ENCODE data around the gene BNC2. TPM values are rescaled to one million over a fixed set of nuclear protein-coding genes. Genes with fewer than 3 reads are reported as not detected.
A peak's percentile ranks its signal among the peaks of the same experiment; 100 is the strongest.

Gene BNC2
- total RNA-seq, 1 experiment from 2014 or later: 16.1 TPM

- H3K9me3 ChIP-seq (replicated peaks): no peaks in the 10 kb centered on the region
- DNase-seq: no peak
Measured at GRCh38 chr9:16715404-16715803, 155.1 kb downstream of the BNC2 start.

GRCh38 chr9:16712787-16713186 is 157.7 kb downstream of the BNC2 start:
- DNase-seq: no peak
- no peak overlapping the region for H3K4me3 ChIP-seq
- no peaks in the 10 kb centered on the region for H3K36me3 ChIP-seq
- H3K27me3 ChIP-seq: no peaks in the 10 kb centered on the region
- H3K9me3 ChIP-seq (replicated peaks): no peaks in the 10 kb centered on the region
- H3K4me1 ChIP-seq: peaks cover 4% of the 10 kb centered on the region; the same call in 1 of the 2 replicates
- no peak overlapping the region for H3K27ac ChIP-seq

More at GRCh38 chr9:16715404-16715803, 155.1 kb downstream of the BNC2 start:
- no peaks in the 10 kb centered on the region for H3K36me3 ChIP-seq
- H3K27ac ChIP-seq: no peak overlapping the region
- no peak overlapping the region for H3K4me3 ChIP-seq
- H3K27me3 ChIP-seq: no peaks in the 10 kb centered on the region
- H3K4me1 ChIP-seq: peaks cover 4% of the 10 kb centered on the region; the same call in 1 of the 2 replicates

- Histone ChIP-seq H3K36me3 (no peaks in the 10 kb centered on the region), H3K4me1 (peaks cover 7% of the 10 kb centered on the region)
- no peak for DNase-seq
Measured at GRCh38 chr9:16710888-16711287, 159.6 kb downstream of the BNC2 start.

GRCh38 chr9:16709924-16710323 is 160.5 kb downstream of the BNC2 start:
- H3K4me3 ChIP-seq: no peak overlapping the region
- H3K27me3 ChIP-seq: no peaks in the 10 kb centered on the region
- no peak for DNase-seq
- H3K4me1 ChIP-seq: peaks cover 11% of the 10 kb centered on the region
- H3K36me3 ChIP-seq: no peaks in the 10 kb centered on the region
- no peaks in the 10 kb centered on the region for H3K9me3 ChIP-seq (replicated peaks)
- H3K27ac ChIP-seq: no peak overlapping the region

More at GRCh38 chr9:16710888-16711287, 159.6 kb downstream of the BNC2 start:
- no peaks in the 10 kb centered on the region for H3K9me3 ChIP-seq (replicated peaks)
- no peak overlapping the region for H3K27ac ChIP-seq
- H3K27me3 ChIP-seq: no peaks in the 10 kb centered on the region
- no peak overlapping the region for H3K4me3 ChIP-seq

GRCh38 chr9:16708656-16709435 is 161.6 kb downstream of the BNC2 start:
- no peaks in the 10 kb centered on the region for H3K27me3 ChIP-seq
- peaks cover 11% of the 10 kb centered on the region for H3K4me1 ChIP-seq
- DNase-seq: no peak
- no peaks in the 10 kb centered on the region for H3K36me3 ChIP-seq
- H3K27ac ChIP-seq: no peak overlapping the region
- H3K4me3 ChIP-seq: no peak overlapping the region
- no peaks in the 10 kb centered on the region for H3K9me3 ChIP-seq (replicated peaks)

- Histone ChIP-seq H3K4me1 (peaks cover 16% of the 10 kb centered on the region), H3K27ac (peak overlapping the region; percentile 90), H3K9me3 (replicated peaks) (no peaks in the 10 kb centered on the region), H3K27me3 (no peaks in the 10 kb centered on the region), H3K36me3 (no peaks in the 10 kb centered on the region), H3K4me3 (peak overlapping the region; percentile 55)
- DNase-seq: peak; percentile 86 to 90
Measured at GRCh38 chr9:16705111-16705604, 165.3 kb downstream of the BNC2 start.

GRCh38 chr9:16704116-16705110 is 166.1 kb downstream of the BNC2 start:
- H3K4me3 ChIP-seq: peak overlapping the region; percentile 55
- peak; percentile 72 for DNase-seq
- no peaks in the 10 kb centered on the region for H3K9me3 ChIP-seq (replicated peaks)
- no peaks in the 10 kb centered on the region for H3K27me3 ChIP-seq
- H3K36me3 ChIP-seq: no peaks in the 10 kb centered on the region
- peaks cover 16% of the 10 kb centered on the region for H3K4me1 ChIP-seq
- H3K27ac ChIP-seq: peak overlapping the region; percentile 90

GRCh38 chr9:16701347-16701746 is 169.1 kb downstream of the BNC2 start:
- Histone ChIP-seq H3K27ac (no peak overlapping the region), H3K27me3 (no peaks in the 10 kb centered on the region), H3K4me3 (no peak overlapping the region), H3K9me3 (replicated peaks) (no peaks in the 10 kb centered on the region), H3K4me1 (peaks cover 16% of the 10 kb centered on the region), H3K36me3 (no peaks in the 10 kb centered on the region)
- DNase-seq: no peak

- H3K4me1 ChIP-seq: peaks cover 4% of the 10 kb centered on the region; the same call in 1 of the 2 replicates
- DNase-seq: no peak
- H3K27ac ChIP-seq: no peak overlapping the region
- H3K9me3 ChIP-seq (replicated peaks): no peaks in the 10 kb centered on the region
- H3K27me3 ChIP-seq: no peaks in the 10 kb centered on the region
- no peak overlapping the region for H3K4me3 ChIP-seq
- H3K36me3 ChIP-seq: no peaks in the 10 kb centered on the region
Measured at GRCh38 chr9:16693616-16694015, 176.9 kb downstream of the BNC2 start.

- DNase-seq: no peak
- no peak overlapping the region for H3K4me3 ChIP-seq
- no peaks in the 10 kb centered on the region for H3K9me3 ChIP-seq (replicated peaks)
- H3K27me3 ChIP-seq: no peaks in the 10 kb centered on the region
- peaks cover 4% of the 10 kb centered on the region; the same call in 1 of the 2 replicates for H3K4me1 ChIP-seq
- H3K27ac ChIP-seq: no peak overlapping the region
- H3K36me3 ChIP-seq: 0 out of 2 replicates have a peak, but pooled peaks cover 11% of the 10 kb centered on the region
Measured at GRCh38 chr9:16690628-16691027, 179.8 kb downstream of the BNC2 start.

- H3K9me3 ChIP-seq (replicated peaks): no peaks in the 10 kb centered on the region
- H3K4me3 ChIP-seq: no peak overlapping the region
- peaks cover 4% of the 10 kb centered on the region; the same call in 1 of the 2 replicates for H3K4me1 ChIP-seq
- no peak overlapping the region for H3K27ac ChIP-seq
- H3K36me3 ChIP-seq: 0 out of 2 replicates have a peak, but pooled peaks cover 11% of the 10 kb centered on the region
- DNase-seq: no peak
- H3K27me3 ChIP-seq: no peaks in the 10 kb centered on the region
Measured at GRCh38 chr9:16690205-16690604, 180.3 kb downstream of the BNC2 start.

- peak; percentile 15 to 44 for DNase-seq
- Histone ChIP-seq H3K4me3 (no peak overlapping the region), H3K27ac (no peak overlapping the region), H3K36me3 (0 out of 2 replicates have a peak, but pooled peaks cover 11% of the 10 kb centered on the region), H3K27me3 (no peaks in the 10 kb centered on the region), H3K9me3 (replicated peaks) (no peaks in the 10 kb centered on the region), H3K4me1 (peaks cover 4% of the 10 kb centered on the region; the same call in 1 of the 2 replicates)
Measured at GRCh38 chr9:16689351-16689938, 181.0 kb downstream of the BNC2 start.

GRCh38 chr9:16688814-16689213 is 181.7 kb downstream of the BNC2 start:
- no peak for DNase-seq
- Histone ChIP-seq H3K27me3 (no peaks in the 10 kb centered on the region), H3K27ac (no peak overlapping the region), H3K4me1 (peaks cover 4% of the 10 kb centered on the region; the same call in 1 of the 2 replicates), H3K36me3 (0 out of 2 replicates have a peak, but pooled peaks cover 11% of the 10 kb centered on the region), H3K9me3 (replicated peaks) (no peaks in the 10 kb centered on the region), H3K4me3 (no peak overlapping the region)
